HepG2 (cell line): ENCODE measurements around the gene STIMATE. TPM values are rescaled to one million over a fixed set of nuclear protein-coding genes. Genes with fewer than 3 reads are reported as not detected.
A peak's percentile ranks its signal among the peaks of the same experiment; 100 is the strongest.

ENCODE experiments used
- CBX1 ChIP-seq: IDR thresholded peaks from one replicate; pipeline ENCODE4 v1.6.1; 2016; ENCODE audit warnings: antibody characterized with exemption, low read depth
- EZH2 ChIP-seq: conservative IDR thresholded peaks from 2 replicates; pipeline ENCODE4 v1.6.1; 2012; ENCODE audit warnings: mild to moderate bottlenecking, low read depth, low read length, moderate library complexity
- FOXP1 ChIP-seq, 2 experiments: fragments of 450-650 bp in 1 of 2; IDR thresholded peaks; 2 replicates each; pipeline ENCODE4 v1.6.1; 2017 to 2018; ENCODE audit warnings: antibody characterized with exemption in 1 of 2
- FOXP4 ChIP-seq: sonication (generic); formaldehyde crosslinking; IDR thresholded peaks from 2 replicates; pipeline ENCODE4 v1.4.0; 2020; ENCODE audit warnings: missing genetic modification reagents
- GMEB1 ChIP-seq: sonication (generic); formaldehyde crosslinking; IDR thresholded peaks from 2 replicates; pipeline ENCODE4 v1.5.1; 2020; ENCODE audit warnings: missing genetic modification reagents, mild to moderate bottlenecking, borderline replicate concordance
- HCFC1 ChIP-seq: fragments of 150-350 bp; IDR thresholded peaks from 2 replicates; pipeline ENCODE4 v1.6.1; 2014; ENCODE audit warnings: low read depth, low read length
- MED13 ChIP-seq: sonication (generic); formaldehyde crosslinking; IDR thresholded peaks from 2 replicates; pipeline ENCODE4 v1.5.0; 2020; ENCODE audit warnings: missing genetic modification reagents
- MTERF4 ChIP-seq: sonication (generic); formaldehyde crosslinking; IDR thresholded peaks from 2 replicates; pipeline ENCODE4 v1.8.0; 2023; ENCODE audit warnings: mild to moderate bottlenecking, missing genetic modification reagents
- MYNN ChIP-seq: sonication (generic); formaldehyde crosslinking; IDR thresholded peaks from 2 replicates; pipeline ENCODE4 v1.4.0; 2020; ENCODE audit warnings: mild to moderate bottlenecking, low read depth, missing genetic modification reagents
- PHF21A ChIP-seq: sonication (generic); formaldehyde crosslinking; IDR thresholded peaks from 2 replicates; pipeline ENCODE4 v1.5.0; 2020; ENCODE audit warnings: mild to moderate bottlenecking, missing genetic modification reagents
- POGK ChIP-seq: sonication (generic); formaldehyde crosslinking; conservative IDR thresholded peaks from 2 replicates; pipeline ENCODE4 v1.8.0; 2022; ENCODE audit warnings: mild to moderate bottlenecking, moderate library complexity, missing genetic modification reagents
- PPARG ChIP-seq: conservative IDR thresholded peaks from 2 replicates; pipeline ENCODE4 v1.6.1; 2016; ENCODE audit warnings: missing biosample characterization, missing genetic modification reagents
- SNRNP70 ChIP-seq: fragments of 200-400 bp; formaldehyde crosslinking; IDR thresholded peaks from 2 replicates; pipeline ENCODE4 v1.6.1; 2017; ENCODE audit warnings: mild to moderate bottlenecking, low read depth, low read length, moderate library complexity
- SP1 ChIP-seq, 2 experiments: fragments of 450-650 bp in 1 of 2; sonication (generic) in 1 of 2; formaldehyde crosslinking in 1 of 2; IDR thresholded peaks; 2 replicates each; pipeline versions ENCODE4 v1.4.0 to v1.6.1; 2016 to 2020; ENCODE audit warnings: missing genetic modification reagents in 1 of 2
- TBP ChIP-seq: sonication (generic); formaldehyde crosslinking; IDR thresholded peaks from 2 replicates; pipeline ENCODE4 v1.5.0; 2020; ENCODE audit warnings: missing genetic modification reagents
- TFDP2 ChIP-seq: sonication (generic); formaldehyde crosslinking; IDR thresholded peaks from 2 replicates; pipeline ENCODE4 v1.4.0; 2020; ENCODE audit warnings: missing genetic modification reagents
- ZFP36L1 ChIP-seq: sonication (generic); formaldehyde crosslinking; IDR thresholded peaks from 2 replicates; pipeline ENCODE4 v1.8.0; 2022; ENCODE audit warnings: mild to moderate bottlenecking, missing genetic modification reagents, moderate library complexity
- ZNF264 ChIP-seq: sonication (generic); formaldehyde crosslinking; IDR thresholded peaks from 2 replicates; pipeline ENCODE4 v1.4.0; 2020; ENCODE audit warnings: missing genetic modification reagents
- ZNF770 ChIP-seq: sonication (generic); formaldehyde crosslinking; IDR thresholded peaks from 2 replicates; pipeline ENCODE4 v1.5.0; 2020; ENCODE audit warnings: mild to moderate bottlenecking, missing genetic modification reagents
- ZNF790 ChIP-seq: sonication (generic); formaldehyde crosslinking; IDR thresholded peaks from 2 replicates; pipeline ENCODE4 v1.8.0; 2022; ENCODE audit warnings: missing genetic modification reagents, mild to moderate bottlenecking, borderline replicate concordance
- polyA plus RNA-seq, 8 experiments: library from polyadenylated mRNA; depleted of rRNA in 3 of 8; stranded (reverse) in 7 of 8; unstranded in 1 of 8; fragments of >200 nt; fragmentation: Illumina TruSeq in 4 of 8; extraction: Trizol in 4 of 8; gene quantifications; 2 replicates each; pipeline versions ENCODE4 v1.2.1 to v1.2.3, GENCODE V29; 2011 to 2016; ENCODE audit warnings: low read depth in 4 of 8, missing spikeins in 1 of 8, mixed read lengths in 1 of 8; ENCODE audit not compliant: insufficient read depth in 1 of 8
- total RNA-seq, 5 experiments: library from RNA; depleted of rRNA; stranded (reverse); fragments of >200 nt; fragmentation: Illumina TruSeq; extraction: Trizol; gene quantifications; 2 replicates each; pipeline ENCODE4 v1.2.3, GENCODE V29; 2016; ENCODE audit warnings: low read depth in 1 of 5

STIMATE gene
- total and polyA plus RNA-seq, 2 of the 13 experiments (the other 11 are each of a cell fraction or from before 2014, with no cell fraction given): 5.7 to 11.7 TPM

GRCh38 chr3:52795298-52795900 is 101.9 kb downstream of the STIMATE start (continued):
- TF ChIP-seq TBP (CRISPR knock-in tag) (no peak), PPARG (CRISPR knock-in tag) (peak; percentile 84), ZFP36L1 (CRISPR knock-in tag) (no peak), ZNF264 (CRISPR knock-in tag) (no peak), PHF21A (CRISPR knock-in tag) (peak; percentile 80; the same call in 1 of the 2 replicates), MYNN (no peak), GMEB1 (CRISPR knock-in tag) (peak; percentile 35; the same call in 1 of the 2 replicates), SNRNP70 (no peak), HCFC1 (no peak), FOXP1 (IDR thresholded peaks at IDR 0.05) (no peak), FOXP1 (CRISPR knock-in tag; IDR thresholded peaks at IDR 0.05) (peak; percentile 94), TFDP2 (no peak), CBX1 (no peak), FOXP4 (CRISPR knock-in tag) (peak; percentile 95), POGK (CRISPR knock-in tag) (peak; percentile 57), MED13 (CRISPR knock-in tag) (no peak), MTERF4 (CRISPR knock-in tag) (no peak; the same call in 1 of the 2 replicates), ZNF790 (CRISPR knock-in tag) (no peak; the same call in 1 of the 2 replicates), EZH2 (no peak), ZNF770 (CRISPR knock-in tag) (no peak), SP1 (IDR thresholded peaks at IDR 0.05) (no peak), SP1 (CRISPR knock-in tag; IDR thresholded peaks at IDR 0.05) (no peak)
